Endothelial cell of umbilical vein (primary cell): ENCODE data around the gene GLIS2.

Source experiments
- EZH2 ChIP-seq: IDR thresholded peaks from 2 replicates; pipeline ENCODE4 v1.6.1; 2012; ENCODE audit warnings: borderline replicate concordance, low read depth, mild to moderate bottlenecking, moderate library complexity, low read length, inconsistent platforms; ENCODE audit not compliant: severe bottlenecking
- FOS ChIP-seq: IDR thresholded peaks from 2 replicates; pipeline ENCODE4 v1.6.1; 2011; ENCODE audit warnings: mild to moderate bottlenecking, low read length, moderate library complexity, borderline replicate concordance; ENCODE audit not compliant: insufficient read depth
- GATA2 ChIP-seq: IDR thresholded peaks from 2 replicates; pipeline ENCODE4 v1.7.0; 2011; ENCODE audit warnings: low read depth, mild to moderate bottlenecking, moderate library complexity, mixed read lengths, low read length; ENCODE audit not compliant: insufficient read length, insufficient read depth
- JUN ChIP-seq: IDR thresholded peaks from 2 replicates; pipeline ENCODE4 v1.6.1; 2011; ENCODE audit warnings: borderline replicate concordance, low read depth; ENCODE audit not compliant: insufficient read length, insufficient read depth
- MAX ChIP-seq: IDR thresholded peaks from 2 replicates; pipeline ENCODE4 v1.6.1; 2011; ENCODE audit not compliant: insufficient read depth, insufficient read length
- POLR2A ChIP-seq: IDR thresholded peaks from 2 replicates; pipeline ENCODE4 v1.6.1; 2012; ENCODE audit warnings: low read depth, mild to moderate bottlenecking, control low read depth, low read length
- POLR2AphosphoS5 ChIP-seq: IDR thresholded peaks from 2 replicates; pipeline ENCODE4 v1.6.1; 2012; ENCODE audit warnings: low read depth, mild to moderate bottlenecking, control low read depth, low read length, moderate library complexity; ENCODE audit not compliant: insufficient read depth
- TF ChIP-seq, protein P1 (sequence below), 2 donors: IDR thresholded peaks; 1 replicate in 1 of 2; 2 replicates in 1 of 2; pipeline ENCODE4 v1.5.1; 2011; ENCODE audit warnings: low read length in 2 of 2, mild to moderate bottlenecking in 2 of 2, moderate library complexity in 2 of 2, control low read depth in 1 of 2, inconsistent platforms in 1 of 2, low read depth in 1 of 2; ENCODE audit not compliant: insufficient read depth in 1 of 2; ENCODE audit errors: extremely low read depth in 1 of 2

DNA sequence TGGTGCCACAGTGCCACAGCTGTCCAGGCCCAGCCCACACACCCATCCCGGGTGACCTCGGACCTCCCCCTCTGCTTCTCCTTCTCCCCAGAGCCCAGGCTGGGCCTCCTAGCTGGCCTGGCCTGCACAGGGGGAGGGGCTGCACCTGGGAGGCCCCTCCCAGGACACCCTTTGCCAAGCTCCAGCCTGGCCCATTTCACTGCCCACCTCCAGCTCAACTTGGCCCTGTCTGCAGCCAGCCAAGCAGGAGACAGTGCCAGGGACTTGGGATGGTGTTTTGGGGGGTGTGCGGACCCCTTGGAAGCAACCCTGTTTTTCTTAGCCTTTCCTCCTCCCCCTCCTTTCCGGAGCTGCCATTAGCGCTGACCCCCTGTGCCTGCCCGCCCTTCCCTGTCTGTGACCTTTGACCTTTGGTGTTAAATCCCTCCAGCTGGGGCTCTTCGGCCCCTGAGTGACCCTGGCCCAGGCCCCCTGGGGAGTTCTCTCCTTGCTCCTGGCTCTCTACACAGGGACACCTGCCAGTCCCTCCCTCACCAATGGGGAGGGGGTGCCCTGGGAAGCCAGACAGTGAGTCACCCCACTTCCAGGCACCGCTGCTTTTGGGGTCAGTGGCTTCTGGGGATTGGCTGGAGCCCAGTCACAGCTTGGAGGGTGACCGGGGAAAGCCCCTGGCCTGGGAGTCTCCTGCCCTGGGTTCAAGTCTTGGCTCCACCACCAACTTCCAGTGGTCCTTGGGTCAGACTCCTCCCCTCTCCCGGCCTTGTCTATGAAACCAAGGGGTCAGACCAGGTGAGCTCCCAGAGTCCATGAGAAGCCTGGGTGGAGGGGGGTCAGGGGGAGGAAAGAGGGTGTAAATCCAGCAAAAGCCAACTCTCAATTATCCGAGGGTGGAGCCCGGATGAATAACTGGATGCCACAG lies 1.9 kb downstream of the GLIS2 start:
- TF ChIP-seq, protein P1, sequence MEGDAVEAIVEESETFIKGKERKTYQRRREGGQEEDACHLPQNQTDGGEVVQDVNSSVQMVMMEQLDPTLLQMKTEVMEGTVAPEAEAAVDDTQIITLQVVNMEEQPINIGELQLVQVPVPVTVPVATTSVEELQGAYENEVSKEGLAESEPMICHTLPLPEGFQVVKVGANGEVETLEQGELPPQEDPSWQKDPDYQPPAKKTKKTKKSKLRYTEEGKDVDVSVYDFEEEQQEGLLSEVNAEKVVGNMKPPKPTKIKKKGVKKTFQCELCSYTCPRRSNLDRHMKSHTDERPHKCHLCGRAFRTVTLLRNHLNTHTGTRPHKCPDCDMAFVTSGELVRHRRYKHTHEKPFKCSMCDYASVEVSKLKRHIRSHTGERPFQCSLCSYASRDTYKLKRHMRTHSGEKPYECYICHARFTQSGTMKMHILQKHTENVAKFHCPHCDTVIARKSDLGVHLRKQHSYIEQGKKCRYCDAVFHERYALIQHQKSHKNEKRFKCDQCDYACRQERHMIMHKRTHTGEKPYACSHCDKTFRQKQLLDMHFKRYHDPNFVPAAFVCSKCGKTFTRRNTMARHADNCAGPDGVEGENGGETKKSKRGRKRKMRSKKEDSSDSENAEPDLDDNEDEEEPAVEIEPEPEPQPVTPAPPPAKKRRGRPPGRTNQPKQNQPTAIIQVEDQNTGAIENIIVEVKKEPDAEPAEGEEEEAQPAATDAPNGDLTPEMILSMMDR (IDR thresholded peaks at IDR 0.05; ENCODE audit: extremely low read depth in 1 of 2, insufficient read depth in 1 of 2, low read depth in 1 of 2, low read length in 2 of 2), result no peak
- TF ChIP-seq POLR2AphosphoS5, result no peak
- TF ChIP-seq JUN, result no peak
- TF ChIP-seq MAX, result no peak
- TF ChIP-seq POLR2A, result no peak
- TF ChIP-seq GATA2, result no peak
- TF ChIP-seq EZH2, result no peak
- TF ChIP-seq FOS, result peak; percentile 10
